Lung (tissue), 12 donors: ENCODE results near the gene CUBN. TPM values are rescaled to one million over a fixed set of nuclear protein-coding genes. Genes with fewer than 3 reads are reported as not detected.
"Not testable (repeated sequence)": the region's sequence is repeated elsewhere in the genome, so short reads cannot be mapped to it uniquely, and the experiment has no call there.

ENCODE experiments used
- ATAC-seq: fragments of 200-7000 bp; cut with Tn5 transposase; one replicate; pipeline ENCODE4 v1.9.1; 2020; ENCODE audit warnings: moderate number of reproducible peaks; ENCODE audit not compliant: insufficient read depth, low FRiP score
- DNase-seq, 3 donors: peaks; one replicate each; pipeline ENCODE4 v3.0.0-alpha.2; 2013 to 2017
- H3K27ac ChIP-seq, 2 donors: one replicate each; pipeline ENCODE4 v1.5.1; 2013; ENCODE audit warnings: mild to moderate bottlenecking in 2 of 2, moderate library complexity in 2 of 2, control low read depth in 1 of 2, inconsistent platforms in 1 of 2, low read depth in 1 of 2, low read length in 1 of 2
- H3K27me3 ChIP-seq, 3 donors: one replicate each; pipeline ENCODE4 v1.5.1; 2013; ENCODE audit warnings: low read length in 2 of 3; ENCODE audit not compliant: control insufficient read depth in 3 of 3, insufficient read depth in 3 of 3
- H3K36me3 ChIP-seq, 4 donors: one replicate each; pipeline ENCODE4 v1.5.1; 2013; ENCODE audit warnings: low read length in 4 of 4, mild to moderate bottlenecking in 1 of 4, moderate library complexity in 1 of 4; ENCODE audit not compliant: control insufficient read depth in 4 of 4, insufficient read depth in 4 of 4
- H3K4me1 ChIP-seq, 5 donors: one replicate each; pipeline ENCODE4 v1.5.1; 2013; ENCODE audit warnings: low read length in 5 of 5, mild to moderate bottlenecking in 2 of 5, moderate library complexity in 1 of 5; ENCODE audit not compliant: control insufficient read depth in 5 of 5, insufficient read depth in 5 of 5
- H3K4me3 ChIP-seq: one replicate; pipeline ENCODE4 v1.5.1; 2013; ENCODE audit warnings: mild to moderate bottlenecking, control low read depth, moderate library complexity
- H3K9ac ChIP-seq, 2 donors: one replicate each; pipeline ENCODE4 v1.5.1; 2013; ENCODE audit warnings: low read length in 2 of 2, control low read depth in 1 of 2; ENCODE audit not compliant: insufficient read depth in 1 of 2
- H3K9me3 ChIP-seq, 4 donors: one replicate each; pipeline ENCODE4 v1.5.1; 2013; ENCODE audit warnings: low read length in 3 of 4, mild to moderate bottlenecking in 1 of 4, moderate library complexity in 1 of 4; ENCODE audit not compliant: control insufficient read depth in 4 of 4, insufficient read depth in 3 of 4
- CTCF ChIP-seq: IDR thresholded peaks from 2 replicates; pipeline ENCODE4 v1.5.1; 2012; ENCODE audit warnings: mild to moderate bottlenecking; ENCODE audit errors: control extremely low read depth, extremely low read depth
- WGBS, 2 donors: extraction: QIAGEN DNeasy Blood & Tissue Kit; methylation state at CpG; one replicate each; pipeline ENCODE4 v1.1.7; 2013; 5-methylcytosine and 5-hydroxymethylcytosine counted together
- polyA plus RNA-seq, 2 donors: library from polyadenylated mRNA; stranded (reverse); fragments of 200-250 nt; gene quantifications; one replicate each; pipeline ENCODE4 v1.2.1, GENCODE V29; 2013
- total RNA-seq, 2 donors: library from RNA; depleted of rRNA in 1 of 2; stranded (reverse); fragments of >200 nt in 1 of 2; gene quantifications; one replicate each; pipeline ENCODE4 v1.2.1, GENCODE V29; 2014 to 2021
- donor health status: control.
- donor health status: control.
- donor health status: Bipolar disorder and iron deficiency.
- donor health status: healthy.
- donor health status: DM: yes; HTN: yes; CAD: no.

Gene CUBN
- total and polyA plus RNA-seq, 4 donors: 0.33 to 5.1 (median 1.0) TPM

GRCh38 chr10:17021656-17022465 is 107.8 kb downstream of the CUBN start:
- H3K27me3 ChIP-seq: no peaks in the 10 kb centered on the region
- no peak overlapping the region for H3K4me3 ChIP-seq
- DNase-seq: no peak
- H3K27ac ChIP-seq: no peak overlapping the region
- TF ChIP-seq CTCF: no peak
- no peak overlapping the region for H3K9ac ChIP-seq
- H3K4me1 ChIP-seq: peaks cover 0 to 19% (median 6%) of the 10 kb centered on the region in 5 donors
- ATAC-seq: no peak
- H3K9me3 ChIP-seq: no peaks in the 10 kb centered on the region
- no peaks in the 10 kb centered on the region for H3K36me3 ChIP-seq
- 90 to 94% methylated on average over 10 of the region's 10 CpGs for WGBS, 2 donors

DNA sequence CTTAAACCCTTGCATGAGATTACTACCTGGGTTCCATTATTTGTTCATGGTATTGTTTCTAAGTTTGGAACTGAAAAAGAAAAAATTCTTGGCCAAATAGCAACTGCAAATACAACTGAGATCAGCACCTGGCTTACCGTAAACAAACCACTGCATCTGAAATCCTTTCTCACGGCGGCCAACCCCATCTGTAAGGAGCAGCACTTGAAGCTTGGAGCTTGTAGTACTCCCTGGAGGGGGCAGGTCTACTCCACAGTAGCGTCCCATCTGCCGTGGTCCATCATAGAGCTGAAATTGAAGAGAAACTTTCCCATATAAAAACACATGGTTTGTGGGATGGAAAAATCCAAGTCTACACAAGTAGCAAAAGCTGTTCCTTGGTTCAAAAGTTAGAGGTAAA is 109.9 kb downstream of the CUBN start:
- Histone ChIP-seq H3K36me3 (no peaks in the 10 kb centered on the region), H3K27ac (no peak overlapping the region), H3K27me3 (no peaks in the 10 kb centered on the region), H3K4me1 (peaks cover 0 to 19% (median 4%) of the 10 kb centered on the region in 5 donors), H3K9ac (no peak overlapping the region), H3K9me3 (no peaks in the 10 kb centered on the region), H3K4me3 (no peak overlapping the region)
- no peak for TF ChIP-seq CTCF
- 83 to 86% methylated on average over 5 of the region's 5 CpGs for WGBS, 2 donors
- DNase-seq (no peak), ATAC-seq (no peak)

DNA sequence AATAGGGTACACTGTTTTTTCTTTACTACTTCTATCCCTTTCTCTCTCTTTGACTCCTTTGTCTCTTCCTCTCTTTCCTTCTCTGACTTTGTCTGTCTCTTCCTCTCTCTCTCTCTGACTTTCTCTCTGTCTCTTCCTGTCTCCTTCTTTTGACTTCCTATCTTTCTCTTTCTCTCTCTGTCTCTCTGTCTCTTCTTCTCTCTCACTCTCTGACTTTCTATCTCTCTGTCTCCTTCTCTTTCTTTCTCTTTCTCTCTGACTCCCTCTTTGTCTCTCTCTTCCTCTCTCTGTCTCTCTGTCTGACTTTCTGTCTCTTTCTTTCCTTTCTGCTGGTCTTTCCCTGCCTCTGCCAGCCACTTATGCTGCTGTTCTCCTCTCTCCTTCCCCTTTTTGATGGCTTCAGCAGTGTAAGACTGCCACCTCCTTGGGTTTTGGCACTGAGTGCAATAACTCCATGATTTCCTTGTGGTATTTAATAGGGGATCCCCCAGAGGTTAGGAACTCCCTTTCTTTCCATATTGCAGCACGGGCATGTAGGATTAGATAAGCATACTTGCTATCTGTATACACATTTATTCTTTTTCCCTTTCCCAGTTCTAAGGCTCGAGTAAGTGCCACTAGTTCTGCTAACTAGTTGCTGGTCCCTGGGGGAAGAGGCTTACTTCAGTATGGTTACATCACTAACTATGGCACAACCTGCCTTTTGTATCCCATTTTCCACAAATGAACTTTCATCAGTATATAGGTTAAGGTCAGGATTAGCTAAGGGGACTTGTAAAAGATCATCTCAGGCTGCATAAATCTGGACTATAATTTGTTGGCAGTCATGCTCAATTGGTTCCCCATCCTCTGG is 116.3 kb downstream of the CUBN start:
- not testable (repeated sequence) for H3K9me3 ChIP-seq, DNase-seq, H3K27me3 ChIP-seq, ATAC-seq, H3K36me3 ChIP-seq, H3K9ac ChIP-seq, H3K4me3 ChIP-seq, H3K27ac ChIP-seq
- WGBS, 2 donors: 20 to 23% methylated on average over 2 of the region's 2 CpGs
- H3K4me1 ChIP-seq: peaks cover 5 to 25% (median 19%) of the 10 kb centered on the region in 5 donors

DNA sequence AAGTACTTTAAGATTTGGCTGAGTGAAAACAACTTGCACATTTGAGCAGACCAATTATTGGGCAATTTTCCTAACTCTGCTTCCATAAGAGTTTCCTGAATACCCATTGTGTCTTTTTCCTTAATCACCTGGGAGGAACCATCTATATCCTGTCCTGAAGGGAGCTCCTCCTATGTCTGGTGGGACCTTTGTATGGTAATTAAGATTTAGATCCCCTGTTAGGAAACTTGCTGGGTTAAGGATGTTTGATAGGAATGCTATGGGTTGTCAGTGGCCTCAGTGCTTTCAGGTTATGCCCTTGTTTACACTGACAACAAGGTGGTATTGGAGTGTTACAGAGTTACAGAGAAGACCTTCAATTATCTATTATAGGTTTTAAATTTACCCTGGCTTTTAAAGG is 116.9 kb downstream of the CUBN start:
- not testable (repeated sequence) for DNase-seq, H3K36me3 ChIP-seq, H3K27me3 ChIP-seq, H3K27ac ChIP-seq, ATAC-seq, H3K4me3 ChIP-seq, H3K9me3 ChIP-seq, H3K9ac ChIP-seq
- peaks cover 8 to 32% (median 24%) of the 10 kb centered on the region in 5 donors for H3K4me1 ChIP-seq
